Measurements from ENCODE around the gene PNPLA6. TPM values are rescaled to one million over a fixed set of nuclear protein-coding genes. Genes with fewer than 3 reads are reported as not detected.

The PNPLA6 gene
- polyA plus RNA-seq, 1 of the 3 experiments (the other 2 are of a cell fraction): 90.5 TPM

DNA sequence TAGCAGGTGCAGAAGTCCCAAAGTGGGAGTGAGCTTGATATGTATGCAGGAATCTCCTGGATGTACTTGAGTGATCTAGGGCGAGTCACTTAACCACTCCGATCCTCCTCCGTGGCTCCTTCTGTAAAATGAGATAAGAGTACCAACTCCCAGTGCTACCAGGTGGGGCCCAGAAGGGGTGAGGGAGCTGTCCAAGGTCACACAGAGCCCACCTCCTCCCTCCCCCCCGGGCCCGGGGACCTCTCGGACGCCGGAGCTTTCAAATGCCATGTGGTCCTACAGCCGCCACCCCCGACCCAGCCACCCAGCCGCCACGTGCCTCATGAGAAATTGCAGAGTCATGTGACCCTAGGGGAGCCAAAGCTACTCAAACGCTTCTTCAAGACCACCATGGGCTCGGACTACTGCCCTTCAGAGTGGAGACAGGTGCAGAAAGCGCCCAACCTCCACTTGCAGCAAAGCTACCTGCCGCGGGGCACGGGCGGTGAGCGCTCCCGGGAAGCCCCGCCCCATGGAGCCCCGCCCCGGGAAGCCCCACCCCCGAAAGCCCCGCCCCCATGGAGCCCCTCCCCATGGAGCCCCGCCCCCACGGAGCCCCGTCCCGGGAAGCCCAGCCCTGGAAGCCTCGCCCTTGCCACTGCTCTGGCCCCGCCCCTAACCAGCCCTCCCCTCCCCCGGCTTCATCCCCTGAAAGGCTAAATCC, 29.7 kb upstream of the PNPLA6 start:
- ChIA-PET CTCF (interaction anchor here (0.8 to 1.5 kb wide), 4 partner anchors 9 to 17 kb away, joined by 3 to 4 read pairs (median 4); a partner anchor contains a TSS), POLR2A (interaction anchor here (1.1 to 1.8 kb wide), 2 partner anchors 10 to 12 kb away, joined by 6 to 8 read pairs; partner anchors contain the start of gene ZNF358)
- Histone ChIP-seq H3K27ac (ENCODE audit: low read depth in 2 of 2, low read length in 1 of 2) (0 out of 4 replicates have a peak overlapping the region, but pooled peaks of 1 of the 2 experiments have one; percentile 47), H3K9me3 (no peaks in the 10 kb centered on the region), H2AFZ (ENCODE audit: low read depth) (no peak overlapping the region), H3K36me3 (replicated peaks in 1 of 2; ENCODE audit: control insufficient read depth in 1 of 2, insufficient read depth in 2 of 2, low read length in 1 of 2) (no peaks in the 10 kb centered on the region), H3K79me2 (ENCODE audit: insufficient read depth) (no peaks in the 10 kb centered on the region), H3K4me2 (no peak overlapping the region), H3K9me2 (no peaks in the 10 kb centered on the region), H3K4me3 (ENCODE audit: low read depth in 2 of 2, low read length in 1 of 2) (peak overlapping the region in 1 of 2 experiments; percentile 13; a peak in 1 of 4 replicates), H3F3A (replicated peaks; ENCODE audit: insufficient read depth) (peaks cover 10% of the 10 kb centered on the region), H4K20me1 (ENCODE audit: insufficient read depth) (no peaks in the 10 kb centered on the region), H3K27me3 (ENCODE audit: insufficient read depth) (no peaks in the 10 kb centered on the region), H3K4me1 (ENCODE audit: control insufficient read depth in 1 of 2, insufficient read depth in 2 of 2, low read depth in 1 of 2, low read length in 1 of 2) (peaks cover 0 to 14% of the 10 kb centered on the region in 2 experiments; a peak in 1 of 4 replicates), H3K9ac (no peak overlapping the region)
- TF ChIP-seq, protein P1, sequence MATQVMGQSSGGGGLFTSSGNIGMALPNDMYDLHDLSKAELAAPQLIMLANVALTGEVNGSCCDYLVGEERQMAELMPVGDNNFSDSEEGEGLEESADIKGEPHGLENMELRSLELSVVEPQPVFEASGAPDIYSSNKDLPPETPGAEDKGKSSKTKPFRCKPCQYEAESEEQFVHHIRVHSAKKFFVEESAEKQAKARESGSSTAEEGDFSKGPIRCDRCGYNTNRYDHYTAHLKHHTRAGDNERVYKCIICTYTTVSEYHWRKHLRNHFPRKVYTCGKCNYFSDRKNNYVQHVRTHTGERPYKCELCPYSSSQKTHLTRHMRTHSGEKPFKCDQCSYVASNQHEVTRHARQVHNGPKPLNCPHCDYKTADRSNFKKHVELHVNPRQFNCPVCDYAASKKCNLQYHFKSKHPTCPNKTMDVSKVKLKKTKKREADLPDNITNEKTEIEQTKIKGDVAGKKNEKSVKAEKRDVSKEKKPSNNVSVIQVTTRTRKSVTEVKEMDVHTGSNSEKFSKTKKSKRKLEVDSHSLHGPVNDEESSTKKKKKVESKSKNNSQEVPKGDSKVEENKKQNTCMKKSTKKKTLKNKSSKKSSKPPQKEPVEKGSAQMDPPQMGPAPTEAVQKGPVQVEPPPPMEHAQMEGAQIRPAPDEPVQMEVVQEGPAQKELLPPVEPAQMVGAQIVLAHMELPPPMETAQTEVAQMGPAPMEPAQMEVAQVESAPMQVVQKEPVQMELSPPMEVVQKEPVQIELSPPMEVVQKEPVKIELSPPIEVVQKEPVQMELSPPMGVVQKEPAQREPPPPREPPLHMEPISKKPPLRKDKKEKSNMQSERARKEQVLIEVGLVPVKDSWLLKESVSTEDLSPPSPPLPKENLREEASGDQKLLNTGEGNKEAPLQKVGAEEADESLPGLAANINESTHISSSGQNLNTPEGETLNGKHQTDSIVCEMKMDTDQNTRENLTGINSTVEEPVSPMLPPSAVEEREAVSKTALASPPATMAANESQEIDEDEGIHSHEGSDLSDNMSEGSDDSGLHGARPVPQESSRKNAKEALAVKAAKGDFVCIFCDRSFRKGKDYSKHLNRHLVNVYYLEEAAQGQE (IDR thresholded peaks at IDR 0.05; ENCODE audit: low read depth, low read length): peak; percentile 84
- TF ChIP-seq USF1 (IDR thresholded peaks at IDR 0.05; ENCODE audit: borderline replicate concordance, low read depth) (peak; percentile 56; the same call in 1 of the 2 replicates), GATA2 (CRISPR knock-in tag; IDR thresholded peaks at IDR 0.05) (no peak)
- DNase-seq: peak; percentile 95
- WGBS (ENCODE audit: low lambda C conversion rate): 17% methylated on average over 10 of the region's 33 CpGs

- H3K27me3 ChIP-seq (ENCODE audit: insufficient read depth): no peaks in the 10 kb centered on the region
- no peaks in the 10 kb centered on the region for H3K36me3 ChIP-seq (replicated peaks in 1 of 2; ENCODE audit: control insufficient read depth in 1 of 2, insufficient read depth in 2 of 2, low read length in 1 of 2)
- CTCF ChIA-PET: interaction anchor here (0.8 to 1.3 kb wide), 3 partner anchors 9 to 17 kb away, joined by 3 to 4 read pairs (median 4); a partner anchor contains a TSS
- DNase-seq: peak; percentile 81
- H3K79me2 ChIP-seq (ENCODE audit: insufficient read depth): no peaks in the 10 kb centered on the region
- no peak overlapping the region for H3K4me2 ChIP-seq
- no peaks in the 10 kb centered on the region for H3K9me3 ChIP-seq
- H4K20me1 ChIP-seq (ENCODE audit: insufficient read depth): no peaks in the 10 kb centered on the region
- H3K27ac ChIP-seq (ENCODE audit: low read depth in 2 of 2, low read length in 1 of 2): peak overlapping the region in 1 of 2 experiments; percentile 47; a peak in 1 of 4 replicates
- H3K4me1 ChIP-seq (ENCODE audit: control insufficient read depth in 1 of 2, insufficient read depth in 2 of 2, low read depth in 1 of 2, low read length in 1 of 2): peaks cover 0 to 13% of the 10 kb centered on the region in 2 experiments; a peak in 1 of 4 replicates
- WGBS (ENCODE audit: low lambda C conversion rate): 48% methylated on average over 17 of the region's 20 CpGs
- H2AFZ ChIP-seq (ENCODE audit: low read depth): no peak overlapping the region; the same call in 1 of the 2 replicates
- peaks cover 10% of the 10 kb centered on the region for H3F3A ChIP-seq (replicated peaks; ENCODE audit: insufficient read depth)
- H3K4me3 ChIP-seq (ENCODE audit: low read depth in 2 of 2, low read length in 1 of 2): peak overlapping the region in 1 of 2 experiments; percentile 6; a peak in 1 of 4 replicates
- H3K9ac ChIP-seq: no peak overlapping the region
- H3K9me2 ChIP-seq: no peaks in the 10 kb centered on the region
- POLR2A ChIA-PET: interaction anchor here (0.6 to 1.8 kb wide), 3 partner anchors 9 to 15 kb away, joined by 3 to 8 read pairs (median 6); partner anchors contain the start of gene ZNF358
- TF ChIP-seq ELF1 (IDR thresholded peaks at IDR 0.05) (no peak), TCF12 (IDR thresholded peaks at IDR 0.05) (no peak), GATA2 (CRISPR knock-in tag; IDR thresholded peaks at IDR 0.05) (no peak), SMC3 (IDR thresholded peaks at IDR 0.05; ENCODE audit: low read depth, low read length) (no peak), FOXJ3 (CRISPR knock-in tag; IDR thresholded peaks at IDR 0.05) (no peak), ZBTB33 (IDR thresholded peaks at IDR 0.05; ENCODE audit: borderline replicate concordance, low read depth) (no peak), CHD2 (IDR thresholded peaks at IDR 0.05; ENCODE audit: low read length, partially characterized antibody) (no peak), NRF1 (IDR thresholded peaks at IDR 0.05; ENCODE audit: low read depth, low read length) (no peak), FOXM1 (IDR thresholded peaks at IDR 0.05; ENCODE audit: low read depth) (no peak), POLR2AphosphoS5 (IDR thresholded peaks at IDR 0.05; ENCODE audit: low read depth, low read length) (no peak)
- TF ChIP-seq, protein P1 (IDR thresholded peaks at IDR 0.05; ENCODE audit: low read depth, low read length): no peak
Observed at GRCh38 chr19:7506385-7507328, 28.9 kb upstream of the PNPLA6 start.
